Esophagus mucosa (tissue), 1 donor: ENCODE data around the gene ITGA8. TPM values are rescaled to one million over a fixed set of nuclear protein-coding genes. Genes with fewer than 3 reads are reported as not detected.
"Not testable (repeated sequence)": the region's sequence is repeated elsewhere in the genome, so short reads cannot be mapped to it uniquely, and the experiment has no call there.

ENCODE experiments used
- ATAC-seq: fragments of 200-7000 bp; cut with Tn5 transposase; one replicate; pipeline ENCODE4 v1.9.1; 2020
- total RNA-seq: library from RNA; stranded (reverse); gene quantifications from one replicate; pipeline ENCODE4 v1.2.4, GENCODE V29; 2023
- donor health status: DM: yes; HTN: yes; CAD: no.

Gene ITGA8
- 2.1 TPM for total RNA-seq

DNA sequence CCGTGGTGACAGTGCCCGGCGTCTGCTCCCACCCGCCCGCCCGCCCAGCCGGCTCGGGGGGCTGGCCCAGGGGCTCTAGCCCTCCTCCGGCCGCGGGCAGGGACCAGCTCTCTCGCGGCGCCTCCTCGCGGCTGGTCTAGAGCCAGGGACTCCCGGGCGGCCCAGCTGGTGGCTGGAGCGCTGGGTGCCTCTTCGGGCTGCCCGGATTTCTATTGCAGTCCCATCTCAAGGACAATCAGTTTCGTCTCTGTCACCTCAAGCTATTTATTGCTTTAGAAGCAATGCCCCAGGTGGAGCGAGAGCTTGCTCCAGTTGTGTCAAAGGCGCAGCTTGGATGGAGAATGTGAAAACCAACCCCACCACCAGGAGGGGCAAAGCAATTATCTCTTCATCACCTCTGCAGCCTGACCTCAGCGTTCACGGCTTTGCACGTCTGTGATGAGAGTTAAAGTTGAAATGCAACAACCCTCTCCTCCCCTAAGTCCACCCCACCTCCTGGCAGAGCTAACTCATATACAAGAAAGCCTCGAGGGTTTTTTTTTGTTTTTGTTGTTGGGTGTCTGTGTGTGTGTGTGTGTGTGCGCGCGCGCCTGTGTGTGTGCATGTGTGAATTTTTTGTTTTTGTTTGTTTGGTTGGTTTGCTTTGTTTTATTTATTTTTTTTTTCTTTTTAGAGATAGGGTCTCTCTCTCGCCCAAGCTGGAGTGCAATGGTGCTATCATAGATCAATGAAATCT is at the start of gene ITGA8:
TSS of gene ITGA8 (minus strand) at position 24 of the 736 bp plus-strand sequence. CDS start 151 bp downstream, outside the sequence.
- ATAC-seq: no peak

DNA sequence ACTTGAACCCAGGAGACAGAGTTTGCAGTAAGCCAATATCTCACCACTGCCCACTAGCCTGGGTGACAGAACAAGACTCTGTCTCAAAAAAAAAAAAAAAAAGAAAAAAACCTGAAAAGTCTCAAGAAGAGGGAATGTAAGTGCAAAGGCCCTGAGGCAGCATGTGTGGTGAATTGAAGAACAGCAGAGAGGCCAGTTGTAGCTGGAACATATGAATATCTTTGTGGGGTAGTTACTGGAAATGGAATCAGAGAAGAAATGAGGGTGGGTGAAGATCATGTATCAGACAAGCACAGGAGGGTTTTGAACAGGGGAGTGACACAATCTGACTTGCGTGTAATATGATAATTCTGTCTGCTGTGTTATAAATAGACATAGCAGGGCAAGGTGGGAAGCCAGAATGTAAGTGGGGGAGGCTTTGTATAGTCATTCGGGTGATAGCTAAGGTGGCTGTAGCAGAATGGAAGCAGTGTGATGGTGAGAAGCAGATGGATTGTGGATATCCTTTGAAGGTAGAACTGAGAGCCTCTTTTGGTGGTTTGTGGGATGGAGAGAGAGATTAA is 45.3 kb upstream of the ITGA8 start:
- ATAC-seq: no peak

DNA sequence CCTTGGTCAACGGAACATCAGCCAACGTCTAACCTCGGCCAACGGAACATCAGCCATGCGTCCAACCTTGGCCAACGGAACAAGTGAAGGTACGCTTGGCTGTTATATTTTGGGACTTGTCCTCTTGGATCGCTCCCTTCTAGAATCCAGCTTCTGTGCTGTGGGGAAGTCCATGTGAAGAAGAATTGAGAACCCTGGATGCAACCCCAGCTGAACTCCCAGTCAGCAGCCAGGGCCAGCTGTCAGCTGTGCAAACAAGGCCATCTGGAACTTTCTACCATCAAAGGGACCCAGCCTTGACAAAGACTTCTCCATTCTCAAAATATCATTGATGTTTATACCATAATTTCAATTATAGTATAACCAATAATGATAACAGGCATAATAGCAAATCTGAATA is 43.3 kb upstream of the ITGA8 start:
- ATAC-seq: no peak

DNA sequence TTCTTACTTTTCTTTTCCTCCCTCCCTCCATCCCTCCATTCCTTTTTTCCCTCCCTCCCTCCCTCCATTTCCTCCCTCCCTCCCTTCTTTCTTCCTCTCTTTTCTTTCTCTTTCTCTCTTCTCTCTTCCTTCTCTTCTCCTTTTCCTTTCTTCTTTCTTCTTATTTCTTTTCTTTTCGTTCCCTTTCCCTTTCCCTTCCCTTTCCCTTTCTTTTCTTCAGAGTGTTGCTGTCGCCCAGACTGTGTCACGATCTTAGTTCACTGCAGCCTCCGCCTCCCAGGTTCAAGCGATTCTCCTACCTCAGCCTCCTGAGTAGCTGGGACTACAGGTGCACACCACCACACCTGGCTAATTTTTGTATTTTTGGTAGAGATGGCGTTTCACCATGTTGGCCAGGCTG is 42.5 kb upstream of the ITGA8 start:
- not testable (repeated sequence) for ATAC-seq

DNA sequence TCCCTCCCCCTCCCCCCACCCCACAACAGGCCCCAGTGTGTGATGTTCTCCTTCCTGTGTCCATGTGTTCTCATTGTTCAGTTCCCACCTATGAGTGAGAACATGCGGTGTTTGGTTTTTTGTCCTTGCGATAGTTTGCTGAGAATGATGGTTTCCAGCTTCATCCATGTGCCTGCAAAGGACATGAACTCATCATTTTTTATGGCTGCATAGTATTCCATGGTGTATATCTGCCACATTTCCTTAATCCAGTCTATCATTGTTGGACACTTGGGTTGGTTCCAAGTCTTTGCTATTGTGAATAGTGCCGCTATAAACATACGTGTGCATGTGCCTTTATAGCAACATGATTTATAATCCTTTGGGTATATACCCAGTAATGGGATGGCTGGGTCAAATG is 41.5 kb upstream of the ITGA8 start:
- not testable (repeated sequence) for ATAC-seq

DNA sequence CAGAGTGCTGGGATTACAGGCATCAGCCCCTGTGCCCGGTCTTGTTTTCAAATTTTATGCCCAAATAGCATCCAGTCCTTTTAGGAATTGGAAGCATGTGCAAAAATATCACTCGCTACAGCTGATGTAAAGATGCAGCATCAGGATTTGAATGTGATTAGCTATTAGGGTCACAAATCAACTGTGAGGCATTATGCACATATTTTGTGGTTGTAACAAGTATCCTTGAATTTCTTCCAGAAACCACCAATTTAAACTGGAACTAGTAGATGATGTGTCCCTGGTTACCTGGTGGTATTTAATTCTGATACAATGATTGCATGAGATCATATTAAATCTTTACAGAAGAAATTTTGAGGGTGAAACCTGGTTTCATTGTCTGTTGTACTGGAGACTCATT is 41.0 kb upstream of the ITGA8 start:
- ATAC-seq: no peak

DNA sequence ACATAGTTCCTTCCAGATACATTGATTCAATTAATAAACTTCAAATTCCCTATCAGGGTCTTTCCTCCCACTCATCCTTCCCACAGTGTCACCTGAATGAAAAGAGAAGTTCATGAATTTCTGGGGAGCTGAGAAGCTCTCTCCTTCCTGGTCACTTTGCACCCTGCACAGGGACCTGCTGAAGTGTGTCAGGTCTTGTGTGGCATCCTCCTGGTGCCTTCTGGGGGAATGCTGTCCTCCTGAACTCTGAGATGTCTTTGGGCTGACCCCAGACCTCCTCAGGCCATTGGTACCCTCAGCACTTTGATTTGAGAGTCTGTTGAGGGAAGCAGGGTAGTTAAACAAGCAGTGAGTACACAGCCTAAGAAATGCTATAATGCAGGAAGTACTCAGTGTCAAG is 39.5 kb upstream of the ITGA8 start:
- no peak for ATAC-seq

DNA sequence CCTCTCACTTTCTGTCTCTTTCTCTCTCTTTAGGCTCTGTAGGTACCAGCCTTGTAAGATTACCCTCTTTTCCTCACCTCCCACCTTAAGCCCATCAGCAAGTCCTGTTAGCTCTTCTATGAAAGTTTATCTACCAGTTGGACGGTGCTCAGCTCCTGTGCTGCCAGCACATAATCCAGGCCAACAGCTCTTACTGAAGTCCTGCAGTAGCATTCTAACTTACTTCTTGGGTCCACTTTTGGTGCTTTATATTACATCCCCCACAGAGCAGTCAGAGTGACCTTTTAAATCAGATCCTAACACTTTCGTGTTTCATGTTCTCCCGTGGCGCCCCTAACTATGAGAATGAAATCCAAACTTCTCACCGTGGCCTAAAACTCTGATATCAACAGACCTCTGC is 38.9 kb upstream of the ITGA8 start:
- no peak for ATAC-seq

DNA sequence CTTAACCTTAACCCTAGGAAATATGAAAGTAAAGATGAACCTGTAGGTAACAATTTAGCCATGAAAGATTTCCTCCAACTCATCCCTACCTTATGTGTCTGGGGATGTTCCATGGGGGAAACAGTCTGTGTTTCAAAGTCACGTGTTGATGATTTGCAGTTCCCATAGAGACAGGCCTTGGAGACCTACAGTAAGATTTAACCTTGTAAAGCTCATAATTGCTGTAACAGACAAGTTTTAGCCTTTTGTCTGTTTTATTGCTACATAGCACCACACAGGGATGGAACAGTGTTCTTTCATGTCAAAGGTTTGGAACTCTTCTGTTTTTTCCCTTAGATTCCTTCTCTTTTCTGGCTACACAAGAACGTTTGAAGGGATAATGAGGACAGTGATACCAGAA is 35.2 kb upstream of the ITGA8 start:
- ATAC-seq: no peak

DNA sequence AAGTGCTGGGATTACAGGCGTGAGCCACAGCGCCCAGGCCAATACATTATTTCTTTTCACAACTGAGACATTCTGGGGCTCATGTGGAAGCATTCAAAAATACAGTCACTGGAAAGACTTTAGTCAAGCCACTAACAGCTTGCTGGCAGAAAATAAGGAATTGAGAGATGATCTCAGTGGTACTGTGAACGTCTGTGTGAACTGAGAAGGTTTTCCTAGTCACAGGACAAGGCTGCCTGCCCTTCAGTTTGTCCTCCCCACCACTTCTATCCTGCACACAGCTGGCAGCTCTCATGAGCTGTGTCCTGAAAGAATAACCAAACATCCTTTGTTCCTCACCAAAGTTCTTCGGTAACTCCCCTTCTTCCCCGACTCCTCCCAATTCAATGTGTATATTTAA is 31.3 kb upstream of the ITGA8 start:
- no peak for ATAC-seq

DNA sequence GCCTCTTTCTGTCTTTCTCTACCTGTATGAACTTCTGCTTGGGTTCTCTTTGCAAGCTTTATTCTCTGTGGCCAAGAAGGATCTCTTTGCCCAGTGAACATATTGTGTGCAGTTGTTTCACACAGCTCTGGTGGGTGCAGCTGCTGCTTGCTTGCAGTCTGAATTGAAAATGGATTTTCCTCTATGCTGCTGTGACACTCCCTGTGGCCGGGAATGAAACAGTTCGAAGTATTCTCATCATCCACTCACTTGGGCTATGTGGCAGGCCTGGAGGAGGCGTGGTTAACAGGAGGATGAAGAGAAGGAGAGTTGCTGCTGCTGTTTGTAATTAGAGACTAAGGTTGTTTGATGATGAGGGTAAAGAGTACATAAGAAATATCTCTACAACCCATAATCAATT is 28.4 kb upstream of the ITGA8 start:
- no peak for ATAC-seq

DNA sequence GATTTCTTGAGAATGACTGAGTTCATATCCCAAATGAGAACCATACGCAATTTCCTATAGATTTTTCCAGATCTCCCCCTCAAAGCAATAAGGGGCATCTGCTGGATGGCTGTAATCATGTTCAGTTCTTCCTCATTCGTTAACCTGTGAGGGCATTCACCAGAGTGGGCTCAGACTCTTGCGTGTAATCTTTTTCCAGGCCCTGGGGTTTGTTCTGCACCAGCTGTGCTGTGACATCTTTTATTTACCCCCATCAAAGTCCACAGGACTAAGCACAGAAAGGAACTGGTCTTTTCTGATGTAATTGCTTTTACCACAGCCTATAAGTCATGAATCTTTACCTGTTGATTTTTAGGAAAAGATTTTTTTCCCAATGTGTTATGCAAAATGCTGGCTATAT is 27.9 kb upstream of the ITGA8 start:
- no peak for ATAC-seq

DNA sequence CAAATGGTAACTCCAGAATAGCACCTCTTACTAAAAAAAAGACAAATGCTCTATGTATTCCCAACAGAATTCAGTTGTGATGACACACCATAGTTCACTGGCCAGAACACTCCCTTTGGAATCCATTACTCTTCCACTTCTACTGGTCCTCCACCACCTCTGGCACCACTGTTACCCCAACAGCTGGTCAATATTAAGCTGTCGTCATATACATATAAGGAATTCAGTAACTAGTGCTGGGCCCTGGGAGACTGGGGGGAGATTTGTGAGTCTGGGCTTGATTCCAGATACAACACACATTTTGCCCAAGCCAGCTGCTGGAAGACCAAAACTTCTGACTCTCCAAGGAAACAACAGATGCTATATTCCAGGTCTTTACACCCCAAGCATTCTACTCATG is 26.0 kb upstream of the ITGA8 start:
- no peak for ATAC-seq

DNA sequence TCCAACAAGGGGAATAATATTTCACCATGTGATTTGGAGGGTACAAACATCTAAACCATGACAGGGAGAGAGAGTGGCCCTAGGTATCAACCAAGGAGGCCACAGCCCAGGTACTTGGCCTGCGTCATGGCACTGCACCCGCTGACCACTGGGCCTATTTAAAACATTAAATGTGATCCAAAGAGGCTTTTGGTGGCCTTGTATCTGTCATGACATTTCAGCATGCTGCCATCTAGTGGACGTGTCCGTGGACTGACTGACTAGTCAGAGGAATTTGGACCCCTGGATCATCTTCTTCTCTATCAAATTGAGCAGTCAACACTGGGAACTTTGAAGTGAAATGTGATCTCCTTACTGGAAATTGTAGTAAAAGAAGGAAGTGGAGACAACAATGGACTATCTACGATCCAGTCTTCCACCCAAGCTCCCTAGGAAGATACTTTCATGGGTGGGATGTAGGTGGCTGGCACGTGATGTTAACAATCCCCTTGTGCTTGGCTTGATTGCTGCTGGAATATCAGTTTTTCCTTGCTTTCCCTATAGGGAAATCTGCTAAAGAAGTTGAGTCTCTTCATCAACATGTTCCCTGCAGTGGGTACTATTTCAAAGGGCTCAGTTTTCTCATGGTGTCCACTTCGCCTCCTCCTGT is 24.6 kb upstream of the ITGA8 start:
- ATAC-seq: peak; percentile 20

DNA sequence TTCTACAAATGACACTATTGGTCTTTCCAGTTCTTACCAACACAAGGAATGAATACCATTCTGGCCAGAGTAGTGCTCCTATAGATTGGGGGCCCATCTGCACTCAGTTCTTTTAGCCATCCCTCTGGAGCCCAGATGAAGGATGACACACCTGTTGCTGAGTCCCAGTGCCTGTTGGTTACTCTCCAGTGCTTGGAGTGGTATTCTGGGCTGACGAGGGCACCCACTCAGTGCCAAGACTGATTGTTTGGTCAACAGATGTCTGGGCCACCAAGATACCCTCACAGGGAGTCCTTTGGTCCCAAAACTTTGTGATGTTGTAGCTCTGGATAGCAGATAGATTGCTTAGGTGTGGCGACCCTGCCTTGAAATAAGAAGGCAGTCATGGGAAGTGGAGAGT is 23.7 kb upstream of the ITGA8 start:
- no peak for ATAC-seq

DNA sequence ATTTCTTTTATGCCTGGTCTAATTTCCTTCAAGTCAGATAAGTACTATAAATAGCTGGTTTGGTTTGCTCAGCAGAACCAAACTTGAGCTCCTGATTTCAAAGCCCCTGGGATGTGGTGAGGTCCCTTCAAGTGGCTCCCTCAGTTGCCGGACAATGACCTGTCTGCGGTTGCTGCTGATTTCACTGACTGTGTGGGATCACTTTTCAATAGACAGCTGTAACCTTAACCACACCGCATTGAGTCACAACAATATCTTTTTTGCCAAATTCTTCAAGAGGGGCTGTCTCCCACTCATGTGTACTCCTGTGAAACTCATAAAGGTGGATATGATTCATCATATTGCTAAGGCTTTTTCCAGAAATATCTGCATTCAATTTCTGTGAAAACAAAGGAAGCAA is 23.1 kb upstream of the ITGA8 start:
- ATAC-seq: no peak

DNA sequence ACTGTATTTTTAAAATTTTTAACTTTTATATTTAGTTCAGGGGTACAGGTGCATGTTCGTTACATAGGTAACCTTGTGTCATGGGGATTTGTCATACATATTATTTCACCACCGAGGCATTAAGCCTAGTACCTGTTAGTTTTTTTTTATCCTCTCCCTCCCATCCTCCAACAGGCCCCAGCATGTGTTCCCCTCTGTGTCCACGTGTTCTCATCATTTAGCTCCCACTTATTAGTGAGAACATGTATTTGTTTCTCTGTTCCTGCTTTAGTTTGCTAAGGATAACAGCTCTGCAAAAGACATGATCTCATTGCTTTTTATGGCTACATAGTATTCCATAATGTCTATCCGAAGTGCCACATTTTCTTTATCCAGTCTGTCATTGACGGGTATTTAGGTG is 22.4 kb upstream of the ITGA8 start:
- no peak for ATAC-seq

DNA sequence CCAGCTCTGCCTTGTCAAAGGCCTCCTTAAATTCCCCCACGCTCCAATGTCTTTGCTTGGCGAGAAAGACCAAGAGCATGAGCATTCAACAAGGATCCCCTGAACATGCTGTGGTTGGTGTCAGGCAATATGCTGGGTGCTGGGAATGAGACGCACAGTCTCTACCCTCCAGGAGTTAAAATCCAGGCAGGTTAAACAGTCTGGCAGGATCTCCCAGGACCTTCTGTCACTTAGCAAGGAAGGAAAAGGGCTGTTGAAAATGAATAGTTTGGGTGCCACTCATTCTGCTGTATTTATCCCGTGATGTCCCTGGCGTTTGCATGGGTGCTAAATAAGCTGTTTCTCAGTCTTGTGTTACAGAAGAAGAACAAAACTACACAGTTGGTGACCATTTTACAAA is 21.9 kb upstream of the ITGA8 start:
- no peak for ATAC-seq

DNA sequence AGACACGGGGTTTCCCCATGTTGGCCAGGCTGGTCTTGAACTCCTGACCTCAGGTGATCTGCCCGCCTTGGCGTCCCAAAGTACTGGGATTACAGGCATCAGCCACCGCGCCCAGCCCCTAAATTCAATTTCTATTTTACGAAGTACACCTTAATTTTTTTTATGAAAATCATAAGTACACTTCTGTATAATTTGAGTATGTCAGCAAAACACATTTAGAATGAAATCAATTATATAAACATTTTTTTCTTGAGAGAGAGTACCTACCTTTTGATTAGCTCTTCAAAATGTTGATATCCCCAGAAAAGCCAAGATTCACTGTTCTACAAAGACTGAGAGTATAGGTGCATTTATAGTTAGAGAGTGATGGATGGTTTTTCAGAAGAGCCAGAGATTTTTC is 20.5 kb upstream of the ITGA8 start:
- ATAC-seq: no peak

DNA sequence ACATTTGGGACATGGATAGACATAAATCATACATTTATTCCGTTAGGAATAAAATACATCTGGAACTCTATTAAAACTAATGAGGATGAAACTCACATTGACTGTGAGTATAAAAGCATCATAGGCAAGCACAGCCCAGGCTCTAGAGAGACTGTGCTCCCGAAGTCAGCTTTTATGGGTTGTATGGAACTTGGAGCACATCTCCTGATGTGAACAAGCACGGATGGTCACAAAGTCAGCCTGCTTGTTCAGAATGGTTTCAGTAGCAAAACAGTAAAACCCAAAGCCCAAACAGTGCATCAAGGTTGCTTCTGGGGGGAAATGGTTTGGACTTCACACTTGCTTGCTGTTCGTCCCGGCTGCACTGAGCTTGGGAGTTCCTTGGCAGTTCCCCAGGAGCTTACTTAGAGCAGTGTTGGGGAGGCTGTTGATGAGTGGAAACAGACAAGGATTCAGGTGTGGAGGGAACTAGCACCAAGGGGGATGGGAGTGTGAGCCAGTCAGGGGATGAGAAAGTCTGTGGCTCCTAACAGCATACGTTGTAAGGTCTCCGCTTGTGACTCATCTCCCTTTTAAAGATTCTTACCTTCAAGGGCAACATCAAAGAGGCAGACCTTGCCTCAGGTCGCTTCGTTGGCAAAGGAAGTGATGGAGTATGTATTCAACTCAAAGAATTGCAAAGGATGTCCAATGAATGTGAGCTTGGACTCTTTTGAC is 19.7 kb upstream of the ITGA8 start:
- no peak for ATAC-seq

DNA sequence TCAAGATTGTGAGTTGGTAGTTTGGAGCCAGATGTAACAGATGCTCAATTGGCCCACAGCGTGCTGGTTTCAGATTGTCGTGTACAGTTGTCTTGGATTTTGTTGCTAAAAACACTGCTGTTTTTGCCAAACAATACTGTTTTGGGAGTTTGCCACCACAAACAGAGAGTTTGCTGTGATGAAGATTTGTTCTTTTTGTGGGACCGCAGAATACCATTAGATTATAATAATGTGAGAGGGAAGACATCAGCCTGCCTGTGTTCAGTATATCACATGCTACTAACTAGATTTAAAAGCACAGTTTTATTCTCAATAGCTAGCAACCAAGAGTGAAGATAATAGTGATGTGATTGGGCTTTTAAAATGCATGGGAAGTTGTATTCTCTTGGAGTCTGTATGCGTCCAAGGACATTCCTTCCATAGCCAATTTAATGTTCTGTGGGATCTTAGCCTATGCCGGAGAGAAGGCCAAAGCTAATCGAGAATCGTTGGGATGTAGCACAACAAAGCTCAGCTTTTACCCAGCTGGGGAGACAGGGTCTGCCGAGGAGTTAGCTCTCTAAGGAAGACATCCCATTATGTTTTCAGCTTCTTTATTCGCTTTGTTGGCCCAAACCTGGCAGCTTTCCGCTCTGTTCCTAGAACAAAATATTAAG is 18.7 kb upstream of the ITGA8 start:
- ATAC-seq: no peak

DNA sequence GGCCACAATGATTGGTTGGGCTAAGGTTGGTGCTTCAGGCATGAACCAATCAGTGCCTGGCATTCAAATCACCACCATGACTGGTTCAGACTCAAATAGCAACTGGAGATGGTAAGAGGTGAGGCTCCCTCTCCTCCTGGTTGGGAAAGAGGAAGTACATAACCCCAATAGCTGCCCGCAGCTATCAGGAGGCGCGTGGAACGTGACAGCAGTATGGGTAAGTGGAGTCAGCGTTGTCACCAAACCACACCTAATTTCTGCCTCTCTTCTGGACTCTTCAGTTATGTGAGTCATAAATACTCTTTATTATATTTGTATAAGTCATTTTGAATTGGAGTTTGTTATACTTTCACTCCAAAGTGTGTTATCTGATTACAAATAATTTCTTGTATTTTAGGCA is 17.9 kb upstream of the ITGA8 start:
- no peak for ATAC-seq

DNA sequence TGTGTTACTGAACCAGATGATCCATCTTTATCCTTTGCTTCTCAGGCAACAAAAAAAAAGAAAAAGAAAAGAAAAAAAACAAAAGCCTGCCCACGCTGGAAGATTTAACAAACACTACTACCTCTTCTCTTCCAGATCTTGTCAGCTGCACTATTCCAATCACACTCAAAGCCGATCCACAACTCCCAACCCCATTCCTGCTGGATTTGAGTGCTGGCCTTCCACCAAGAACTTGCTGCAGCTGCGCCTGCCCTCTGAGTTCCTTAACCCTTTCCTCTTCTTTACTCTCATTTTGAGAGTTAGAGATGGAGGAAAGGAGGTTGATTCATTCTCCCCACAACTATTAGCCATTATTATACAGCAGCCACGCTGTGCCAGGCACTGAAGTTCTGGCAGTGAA is 16.0 kb upstream of the ITGA8 start:
- no peak for ATAC-seq
